Calu3 (cell line): ENCODE results near the gene SYNGR2. TPM values are rescaled to one million over a fixed set of nuclear protein-coding genes. Genes with fewer than 3 reads are reported as not detected.

ENCODE experiments used
- BruUV-seq: library from RNA; stranded (reverse); fragments of 400-500 nt; replicated peaks from 2 replicates; lab custom pipeline; 2021; lab: Mats Ljungman, UMichigan
- CTCF ChIA-PET: fragments of 300-600 bp; sonication (Branson Sonifier 250); formaldehyde crosslinking; loops from one replicate; lab custom pipeline; 2022; ENCODE audit warnings: antibody characterized with exemption; lab: Charles Lee
- DNase-seq: peaks from one replicate; pipeline ENCODE4 v3.0.0; 2022
- H3K27ac Mint-ChIP-seq: one replicate; pipeline ENCODE4 v1.8.0; 2022; ENCODE audit warnings: mixed read lengths; ENCODE audit not compliant: unreplicated experiment
- H3K27me3 Mint-ChIP-seq: one replicate; pipeline ENCODE4 v1.8.0; 2022; ENCODE audit warnings: mixed read lengths; ENCODE audit not compliant: unreplicated experiment
- H3K36me3 Mint-ChIP-seq: one replicate; pipeline ENCODE4 v1.8.0; 2022; ENCODE audit warnings: mild to moderate bottlenecking, moderate library complexity, mixed read lengths; ENCODE audit not compliant: insufficient read depth, unreplicated experiment
- H3K4me1 Mint-ChIP-seq: one replicate; pipeline ENCODE4 v1.8.0; 2022; ENCODE audit warnings: mild to moderate bottlenecking, low read depth, mixed read lengths; ENCODE audit not compliant: unreplicated experiment
- H3K4me3 Mint-ChIP-seq: one replicate; pipeline ENCODE4 v1.8.0; 2022; ENCODE audit warnings: mild to moderate bottlenecking, low read depth, moderate library complexity, mixed read lengths; ENCODE audit not compliant: unreplicated experiment
- H3K9me3 Mint-ChIP-seq: one replicate; pipeline ENCODE4 v1.8.0; 2022; ENCODE audit warnings: low read depth, mixed read lengths; ENCODE audit not compliant: unreplicated experiment
- intact Hi-C: fragments of 100-400 bp; cut with micrococcal nuclease; formaldehyde crosslinking; loops from one replicate; pipeline ENCODE4 v1.10.0; 2022; ENCODE audit not compliant: unreplicated experiment
- total RNA-seq: library from RNA; stranded (reverse); gene quantifications from 2 replicates; pipeline ENCODE4 v1.2.3, GENCODE V29; 2022
- TF ChIP-seq, protein P1 (sequence below): fragments of 200-600 bp; IDR thresholded peaks from one replicate; pipeline ENCODE4 v1.8.0; 2022; ENCODE audit warnings: antibody characterized with exemption; ENCODE audit not compliant: unreplicated experiment

SYNGR2 gene
- total RNA-seq, 1 experiment from 2014 or later, result 204 TPM

DNA sequence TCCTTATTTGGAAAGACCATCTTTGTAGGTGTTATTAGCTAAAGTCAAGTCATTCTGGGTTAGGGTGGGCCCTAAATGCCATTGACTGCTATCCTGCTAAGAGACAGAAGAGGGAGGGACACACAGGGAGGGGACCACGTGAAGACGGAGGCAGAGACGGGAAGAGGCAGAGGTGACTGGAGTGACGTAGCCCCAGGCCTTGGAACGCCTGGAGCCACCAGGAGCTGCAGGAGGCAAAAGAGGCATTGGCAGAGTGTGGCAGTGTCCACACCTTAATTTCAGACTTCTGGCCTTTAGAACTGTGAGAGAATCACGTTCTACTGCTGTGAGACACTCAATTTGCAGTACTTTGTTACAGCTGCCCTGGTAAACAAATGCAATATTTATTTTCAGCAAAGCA lies 32.1 kb downstream of the SYNGR2 start:
- TF ChIP-seq, protein P1, sequence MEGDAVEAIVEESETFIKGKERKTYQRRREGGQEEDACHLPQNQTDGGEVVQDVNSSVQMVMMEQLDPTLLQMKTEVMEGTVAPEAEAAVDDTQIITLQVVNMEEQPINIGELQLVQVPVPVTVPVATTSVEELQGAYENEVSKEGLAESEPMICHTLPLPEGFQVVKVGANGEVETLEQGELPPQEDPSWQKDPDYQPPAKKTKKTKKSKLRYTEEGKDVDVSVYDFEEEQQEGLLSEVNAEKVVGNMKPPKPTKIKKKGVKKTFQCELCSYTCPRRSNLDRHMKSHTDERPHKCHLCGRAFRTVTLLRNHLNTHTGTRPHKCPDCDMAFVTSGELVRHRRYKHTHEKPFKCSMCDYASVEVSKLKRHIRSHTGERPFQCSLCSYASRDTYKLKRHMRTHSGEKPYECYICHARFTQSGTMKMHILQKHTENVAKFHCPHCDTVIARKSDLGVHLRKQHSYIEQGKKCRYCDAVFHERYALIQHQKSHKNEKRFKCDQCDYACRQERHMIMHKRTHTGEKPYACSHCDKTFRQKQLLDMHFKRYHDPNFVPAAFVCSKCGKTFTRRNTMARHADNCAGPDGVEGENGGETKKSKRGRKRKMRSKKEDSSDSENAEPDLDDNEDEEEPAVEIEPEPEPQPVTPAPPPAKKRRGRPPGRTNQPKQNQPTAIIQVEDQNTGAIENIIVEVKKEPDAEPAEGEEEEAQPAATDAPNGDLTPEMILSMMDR, result no peak
- Mint-ChIP-seq H3K27ac (no peak overlapping the region), H3K4me1 (no peaks in the 10 kb centered on the region), H3K9me3 (no peaks in the 10 kb centered on the region), H3K36me3 (peaks cover 19% of the 10 kb centered on the region), H3K4me3 (no peak overlapping the region), H3K27me3 (no peaks in the 10 kb centered on the region)
- CTCF ChIA-PET, result no interaction called here
- no TSS peak for BruUV-seq
- no peak for DNase-seq
- intact Hi-C loops, result no loop called here

DNA sequence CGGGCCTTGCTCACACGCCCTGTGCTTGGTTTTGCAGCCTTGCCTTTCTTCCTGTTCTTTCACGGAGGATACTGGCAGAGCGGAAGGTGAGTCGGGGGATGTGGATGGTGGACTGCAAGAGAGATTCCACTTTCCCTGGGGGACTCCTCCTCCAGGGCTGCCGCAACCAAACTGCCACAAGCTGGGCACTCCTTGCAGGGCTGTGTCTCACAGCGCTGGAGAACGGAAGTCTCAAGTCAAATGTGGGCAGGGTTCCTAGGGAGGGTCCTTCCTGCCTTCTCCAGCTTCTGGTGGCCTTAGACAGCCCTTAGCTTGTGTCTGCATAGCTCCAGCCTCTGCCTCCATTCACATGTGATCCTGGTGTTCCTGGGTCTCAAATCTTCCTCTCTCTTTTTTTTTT lies 34.3 kb downstream of the SYNGR2 start:
- Mint-ChIP-seq H3K9me3 (no peaks in the 10 kb centered on the region), H3K4me3 (no peak overlapping the region), H3K36me3 (peaks cover 17% of the 10 kb centered on the region), H3K27ac (no peak overlapping the region), H3K27me3 (no peaks in the 10 kb centered on the region), H3K4me1 (no peaks in the 10 kb centered on the region)
- BruUV-seq, result no TSS peak
- DNase-seq, result no peak
- CTCF ChIA-PET, result no interaction called here
- TF ChIP-seq, protein P1, result no peak
- intact Hi-C loops, result no loop called here

DNA sequence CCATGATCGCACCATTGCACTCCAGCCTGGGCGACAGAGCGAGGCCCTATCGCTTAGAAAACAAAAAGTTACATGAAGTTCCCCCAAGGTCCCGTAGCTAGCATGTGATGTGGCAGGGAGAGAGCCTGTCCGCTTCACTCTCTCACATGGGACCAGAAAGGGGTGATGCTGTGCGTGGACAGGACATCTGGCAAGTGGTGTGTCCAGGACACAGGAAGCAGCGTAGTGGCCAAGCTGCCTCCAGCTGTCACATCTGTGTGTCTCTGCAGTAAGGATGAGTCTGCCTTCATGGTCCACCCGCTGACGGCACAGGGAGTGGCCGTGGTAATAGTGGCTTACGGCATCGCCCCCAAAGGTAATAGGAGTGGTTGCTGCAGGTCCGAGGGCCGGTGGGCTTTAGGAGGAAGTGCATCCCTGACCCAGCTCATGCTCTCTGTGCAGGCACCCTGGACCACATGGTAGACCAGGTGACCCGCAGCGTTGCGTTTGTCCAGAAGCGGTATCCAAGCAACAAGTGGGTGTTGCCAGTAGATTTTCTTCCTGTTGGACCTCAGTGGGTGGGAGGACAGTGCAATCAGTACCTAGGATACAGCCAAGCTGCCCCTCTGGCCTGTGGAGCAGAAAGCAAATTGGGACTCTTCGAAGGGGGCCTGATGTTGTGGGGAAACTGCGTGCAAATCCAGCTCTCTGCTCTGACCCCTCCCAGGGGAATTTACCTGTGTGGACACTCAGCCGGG lies 36.2 kb downstream of the SYNGR2 start:
- Mint-ChIP-seq H3K4me1 (no peaks in the 10 kb centered on the region), H3K36me3 (peaks cover under 1% of the 10 kb centered on the region), H3K27me3 (no peaks in the 10 kb centered on the region), H3K27ac (no peak overlapping the region), H3K4me3 (no peak overlapping the region), H3K9me3 (no peaks in the 10 kb centered on the region)
- intact Hi-C loops, result no loop called here
- TF ChIP-seq, protein P1, result no peak
- DNase-seq, result no peak
- CTCF ChIA-PET, result no interaction called here
- BruUV-seq, result no TSS peak

DNA sequence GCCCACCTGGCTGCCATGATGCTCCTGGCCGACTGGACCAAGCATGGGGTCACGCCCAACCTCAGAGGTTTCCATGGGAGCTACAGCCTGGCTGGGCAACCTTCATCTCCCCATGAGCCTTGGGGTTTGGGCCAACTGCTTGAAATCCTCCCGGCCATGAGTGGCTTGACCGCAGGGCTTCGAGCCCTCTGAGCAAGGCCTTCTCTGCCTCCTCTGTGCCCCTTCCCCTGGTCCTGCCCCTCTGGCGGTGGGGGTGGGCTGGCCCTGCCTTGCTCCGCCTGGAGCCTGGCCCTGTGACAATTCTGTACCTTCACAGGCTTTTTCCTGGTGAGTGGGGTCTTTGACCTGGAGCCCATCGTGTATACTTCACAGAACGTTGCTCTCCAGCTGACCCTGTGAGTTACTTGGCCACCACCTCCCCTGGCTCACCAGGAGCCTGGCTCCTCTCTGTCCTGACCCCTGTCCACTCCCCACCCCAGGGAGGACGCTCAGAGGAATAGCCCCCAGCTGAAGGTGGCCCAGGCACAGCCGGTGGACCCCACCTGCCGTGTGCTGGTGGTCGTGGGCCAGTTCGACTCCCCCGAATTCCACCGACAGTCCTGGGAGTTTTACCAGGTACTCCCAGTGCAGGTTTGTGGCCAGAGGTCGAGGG lies 36.9 kb downstream of the SYNGR2 start:
- no peak for DNase-seq
- Mint-ChIP-seq H3K27ac (no peak overlapping the region), H3K4me3 (no peak overlapping the region), H3K9me3 (no peaks in the 10 kb centered on the region), H3K27me3 (no peaks in the 10 kb centered on the region), H3K4me1 (no peaks in the 10 kb centered on the region), H3K36me3 (no peaks in the 10 kb centered on the region)
- BruUV-seq, result no TSS peak
- CTCF ChIA-PET, result no interaction called here
- TF ChIP-seq, protein P1, result no peak
- intact Hi-C loops, result no loop called here
